Superior temporal gyrus (tissue), 1 donor: ENCODE results near the gene AGPAT4.
A peak's percentile ranks its signal among the peaks of the same experiment; 100 is the strongest.

Experiments
- DNase-seq: peaks from one replicate; pipeline ENCODE4 v3.0.0-alpha.2; 2016; ENCODE audit errors: extremely low spot score

The AGPAT4 gene

DNA sequence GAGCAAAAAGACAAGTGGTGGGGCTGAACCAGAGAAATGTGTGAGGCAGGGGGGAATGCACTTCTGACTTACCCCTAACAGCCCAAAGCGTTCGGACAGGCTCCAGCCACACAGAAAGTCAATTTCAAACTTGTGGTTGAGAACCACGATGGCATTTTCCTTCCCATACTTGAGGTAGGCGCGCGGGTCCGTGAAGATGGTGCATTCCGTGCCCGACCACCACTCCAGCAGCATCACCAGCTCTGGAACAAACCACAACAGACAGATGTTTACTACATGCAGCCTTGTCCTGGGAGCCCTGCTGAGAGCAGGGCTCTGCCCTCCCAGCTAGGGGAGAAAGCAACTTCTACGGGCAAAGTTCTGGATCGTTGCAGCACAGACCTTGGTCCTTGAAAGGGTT lies 107.7 kb downstream of the AGPAT4 start:
- no peak for DNase-seq

DNA sequence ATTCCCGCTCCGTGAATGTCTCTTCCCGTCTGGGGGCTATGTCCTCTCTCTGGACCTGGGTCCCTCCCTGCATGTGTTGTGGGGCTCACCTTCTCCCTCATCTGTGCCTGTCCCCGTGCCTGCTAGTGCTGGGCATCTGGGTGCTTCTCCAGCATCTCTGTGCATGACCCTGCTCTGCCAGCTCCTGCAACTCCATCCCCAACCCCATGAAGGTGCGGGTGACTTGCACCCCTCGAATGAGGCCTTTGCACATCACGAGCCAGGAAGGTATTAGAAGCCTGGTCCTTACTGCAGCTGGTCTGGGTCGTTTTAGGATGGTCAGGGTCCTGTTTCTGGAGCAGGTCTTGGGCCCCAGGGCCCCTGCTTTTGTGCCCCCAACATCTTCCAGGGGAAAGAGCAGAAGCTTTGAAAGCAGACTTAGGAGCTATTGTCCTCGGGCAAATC lies 109.7 kb downstream of the AGPAT4 start:
- DNase-seq: no peak

GRCh38 chr6:161163466-161164181 lies 110.2 kb downstream of the AGPAT4 start:
- DNase-seq: no peak

DNA sequence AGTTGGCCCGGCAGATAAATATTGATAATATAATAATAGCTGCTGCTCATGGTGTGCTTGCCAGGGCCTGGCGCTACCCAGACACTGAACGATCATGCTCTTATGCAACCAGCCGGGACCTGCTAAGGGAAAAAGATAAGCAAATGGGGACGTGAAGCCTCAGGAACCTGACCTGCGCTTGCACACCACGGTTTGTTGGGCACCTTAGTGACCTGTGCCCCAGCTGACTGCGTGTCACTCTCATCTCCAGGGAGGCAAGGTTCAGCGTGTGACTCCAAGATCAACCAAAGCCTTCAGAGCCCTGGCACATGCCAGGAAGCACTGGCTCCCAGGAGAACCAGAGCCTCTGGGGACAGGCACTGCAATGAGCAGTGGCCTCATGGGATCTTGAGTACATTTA lies 111.1 kb downstream of the AGPAT4 start:
- DNase-seq: no peak

DNA sequence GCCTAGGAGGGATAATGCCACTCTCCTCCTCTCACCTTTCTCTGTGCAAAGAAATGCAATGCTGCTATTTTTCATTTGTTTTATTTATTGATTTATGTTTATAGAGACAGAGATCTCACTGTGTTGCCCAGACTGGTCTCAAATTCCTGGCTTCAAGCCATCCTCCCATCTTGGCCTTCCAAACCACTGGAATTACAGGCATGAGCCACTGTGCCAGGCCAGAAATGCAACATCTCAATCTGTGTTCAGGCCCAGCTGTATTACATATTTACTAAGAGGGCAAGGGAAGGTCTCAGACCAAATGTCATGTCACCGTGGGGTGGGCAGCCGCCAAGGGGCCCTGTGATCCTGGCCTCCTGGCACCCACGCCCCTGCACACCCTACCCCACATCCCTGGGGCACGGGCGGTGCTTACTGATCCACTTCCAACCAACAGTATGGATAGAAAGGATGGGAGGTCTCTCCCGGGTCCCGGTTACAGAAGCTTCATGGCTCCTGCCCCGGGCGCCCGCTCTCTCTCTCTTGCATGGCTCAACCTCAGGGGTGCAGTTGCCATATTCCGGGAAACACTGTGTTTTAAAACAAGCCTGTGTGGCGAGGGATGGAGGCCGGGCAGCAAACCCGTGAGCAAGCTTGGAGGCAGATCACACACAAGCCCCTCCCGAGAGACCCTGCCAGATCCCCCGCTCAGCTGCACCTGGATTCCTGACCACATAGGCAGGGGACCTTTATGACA lies 111.8 kb downstream of the AGPAT4 start:
- DNase-seq: no peak

DNA sequence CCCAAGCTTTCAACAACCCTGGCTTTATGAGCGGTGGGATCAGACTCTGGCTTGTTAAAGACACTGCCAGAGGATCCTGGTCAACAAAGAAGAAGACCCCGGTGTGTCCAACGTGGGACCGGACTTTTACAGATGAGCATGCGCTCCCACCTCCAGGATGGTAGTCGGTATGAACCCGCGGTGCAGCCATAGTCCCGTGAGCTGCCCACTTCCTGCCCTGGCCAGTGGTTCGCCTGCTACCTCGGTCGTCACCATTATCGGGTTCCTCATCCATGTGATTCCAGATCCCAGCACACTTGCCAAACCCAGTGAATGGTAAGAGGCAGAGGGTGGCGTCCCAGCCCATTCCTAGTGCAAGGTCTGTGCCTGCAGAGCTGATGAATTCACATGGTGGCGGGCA lies 112.7 kb downstream of the AGPAT4 start:
- no peak for DNase-seq

GRCh38 chr6:161154796-161155335 lies 119.0 kb downstream of the AGPAT4 start:
- no peak for DNase-seq

- DNase-seq: no peak
These were observed 120.1 kb downstream of the AGPAT4 start for GRCh38 chr6:161153725-161154124.

DNA sequence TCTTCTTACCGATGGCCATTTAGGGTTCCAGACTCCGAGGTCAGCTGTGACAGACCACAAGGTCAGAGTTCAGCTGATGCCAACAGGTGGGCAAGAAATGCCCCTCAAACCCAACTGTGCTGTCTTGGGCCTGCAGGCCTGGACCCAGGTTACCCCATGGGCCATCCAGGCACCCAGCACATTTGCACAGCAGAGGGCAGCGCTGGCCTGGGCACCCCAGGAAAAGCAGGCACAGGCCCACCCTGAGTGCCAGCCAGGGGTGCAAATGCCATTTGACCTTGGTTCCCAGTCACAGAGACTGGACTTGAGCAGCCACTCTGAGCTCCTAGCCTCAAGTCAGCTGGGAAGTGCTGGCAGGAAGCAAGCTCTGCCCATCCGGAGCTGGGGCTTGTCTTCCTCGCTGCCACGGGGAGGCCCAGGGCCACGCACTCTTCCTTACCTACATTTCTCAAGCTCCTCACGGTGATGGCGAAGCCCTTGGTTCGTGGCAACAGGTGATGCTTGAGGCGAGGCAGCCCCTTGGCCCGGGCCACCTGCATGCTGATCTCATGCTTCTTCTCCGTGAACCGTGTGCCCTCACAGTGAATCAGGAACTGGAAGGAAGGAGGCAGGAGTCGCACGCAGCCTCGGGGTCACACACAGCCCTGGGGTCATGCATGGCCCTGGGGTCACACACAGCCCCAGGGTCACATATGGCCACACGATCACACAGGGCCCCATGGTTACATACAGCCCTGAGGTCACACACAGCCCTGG lies 120.8 kb downstream of the AGPAT4 start:
- DNase-seq: no peak

- DNase-seq: no peak
These were observed 121.4 kb downstream of the AGPAT4 start for GRCh38 chr6:161152527-161152862.

GRCh38 chr6:161151660-161152526 lies 122.0 kb downstream of the AGPAT4 start:
- no peak for DNase-seq

DNA sequence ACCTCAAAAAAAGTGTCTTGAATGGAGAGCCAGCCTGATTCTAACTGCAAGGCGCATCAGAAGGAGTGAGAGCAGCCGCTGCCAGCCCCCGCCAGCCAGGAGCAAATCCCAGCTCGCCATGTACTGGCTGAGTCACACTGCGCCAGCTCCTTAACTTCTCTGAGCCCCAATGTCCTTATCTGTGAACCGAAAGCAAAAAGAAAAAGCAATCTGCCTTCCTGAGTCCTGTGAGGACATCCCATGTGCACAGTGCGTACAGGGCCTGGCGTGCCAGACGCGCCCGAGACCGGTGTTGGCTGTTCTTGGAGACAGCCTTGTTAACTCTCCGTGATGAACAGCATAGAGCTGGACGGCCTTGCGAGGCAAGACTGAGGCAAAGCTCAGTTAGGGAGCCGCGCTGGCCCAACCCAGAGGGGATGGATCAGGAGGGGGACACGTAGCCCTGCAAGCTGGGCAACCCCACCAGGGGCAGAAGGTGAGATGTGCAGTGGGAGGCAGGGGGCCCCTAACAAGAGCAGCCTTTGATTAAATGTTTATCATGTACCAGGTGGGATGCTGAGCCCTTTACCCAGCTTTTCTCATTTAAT lies 122.7 kb downstream of the AGPAT4 start:
- DNase-seq: no peak

DNA sequence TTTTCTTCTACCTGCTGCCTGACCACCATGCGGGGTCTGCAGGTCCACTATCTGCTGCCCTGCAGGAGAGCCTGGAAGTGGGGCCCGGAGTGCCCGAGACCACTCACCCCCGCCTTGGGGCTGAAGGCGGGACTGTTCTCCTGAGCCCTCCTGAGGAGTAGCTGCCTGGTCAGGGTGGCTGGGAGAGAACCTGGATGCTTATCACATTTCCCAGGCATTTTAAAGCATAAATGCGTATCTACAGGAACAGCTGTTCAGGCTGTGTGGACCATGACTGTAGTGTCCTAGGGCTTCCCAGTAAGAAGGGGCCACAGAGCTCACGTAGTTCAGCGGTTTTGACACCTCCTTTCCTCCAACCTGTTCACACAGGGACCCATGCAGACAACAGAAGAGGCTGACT lies 123.3 kb downstream of the AGPAT4 start:
- no peak for DNase-seq

DNA sequence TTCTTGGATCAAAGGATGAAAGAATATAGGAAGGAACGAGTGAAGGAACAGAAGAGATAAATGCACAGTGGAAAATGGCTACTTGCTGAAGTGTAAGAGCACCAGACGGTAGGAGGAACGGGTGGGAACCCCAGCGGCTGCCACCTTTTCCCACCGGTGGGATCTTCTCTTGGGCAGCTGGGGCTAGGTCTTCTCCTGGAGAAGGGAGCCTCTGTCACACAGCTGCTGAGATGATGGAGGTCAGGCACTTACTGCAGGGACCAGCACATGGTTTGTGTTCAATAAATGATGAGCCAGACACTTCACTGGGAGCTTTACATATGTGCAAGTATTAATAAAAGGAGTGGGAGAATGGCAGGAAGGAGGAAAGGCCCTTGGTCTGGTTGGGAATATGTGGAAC lies 123.7 kb downstream of the AGPAT4 start:
- DNase-seq: no peak

GRCh38 chr6:161143663-161144430 lies 130.0 kb downstream of the AGPAT4 start:
- no peak for DNase-seq

- no peak for DNase-seq
These were observed 130.9 kb downstream of the AGPAT4 start for GRCh38 chr6:161142957-161143296.

GRCh38 chr6:161141173-161141572 lies 132.7 kb downstream of the AGPAT4 start:
- DNase-seq: peak; percentile 5

GRCh38 chr6:161140554-161140875 lies 133.3 kb downstream of the AGPAT4 start:
- no peak for DNase-seq

- DNase-seq: peak; percentile 8
These were observed 133.9 kb downstream of the AGPAT4 start for GRCh38 chr6:161139766-161140553.

DNA sequence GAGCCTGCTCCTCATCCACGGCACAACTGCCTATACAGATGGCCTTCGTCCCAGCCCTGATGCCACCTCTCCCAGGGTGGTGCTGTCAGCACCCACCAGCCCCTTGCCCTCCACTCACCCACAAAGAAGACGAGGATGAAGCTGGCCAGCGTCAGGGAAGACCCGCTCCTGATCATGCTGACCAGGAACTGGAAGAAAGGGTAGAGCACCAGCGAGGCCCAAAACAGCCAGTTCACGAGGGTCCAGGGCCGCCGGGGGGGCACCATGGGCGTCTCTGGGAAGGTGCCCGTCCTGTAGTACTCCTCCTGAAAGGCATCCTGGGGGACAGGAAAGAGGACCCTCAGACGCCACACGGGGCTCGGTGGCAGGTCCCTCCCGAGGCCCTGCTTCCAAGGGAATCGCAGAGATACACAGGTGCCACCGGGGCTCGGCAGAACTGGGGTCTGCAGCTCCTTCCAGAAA lies 134.5 kb downstream of the AGPAT4 start:
- no peak for DNase-seq
